H1 (cell line): ENCODE results near the gene VSTM2L.

Experiments
- ATF3 ChIP-seq: IDR thresholded peaks from 2 replicates; pipeline ENCODE4 v1.6.1; 2011; ENCODE audit warnings: low read depth, mild to moderate bottlenecking, low read length; ENCODE audit not compliant: insufficient read depth
- BRCA1 ChIP-seq: IDR thresholded peaks from 2 replicates; pipeline ENCODE4 v1.6.1; 2012; ENCODE audit warnings: low read depth, low read length, improper control_type of control experiment
- CTCF ChIP-seq, 3 experiments: IDR thresholded peaks; 1 replicate in 2 of 3; 2 replicates in 1 of 3; pipeline versions ENCODE4 v1.5.1 to v1.6.1; 2011; ENCODE audit warnings: low read length in 3 of 3, mild to moderate bottlenecking in 3 of 3, inconsistent platforms in 2 of 3, low read depth in 1 of 3, moderate library complexity in 1 of 3; ENCODE audit not compliant: insufficient read depth in 1 of 3; ENCODE audit errors: control extremely low read depth in 1 of 3
- EZH2 ChIP-seq: fragments of 200-600 bp; sonication (generic); IDR thresholded peaks from 2 replicates; pipeline ENCODE4 v1.7.1; 2012; ENCODE audit warnings: low read depth, mild to moderate bottlenecking, moderate library complexity, low read length, inconsistent platforms; ENCODE audit not compliant: severe bottlenecking
- MAX ChIP-seq: IDR thresholded peaks from 2 replicates; pipeline ENCODE4 v1.6.1; 2012; ENCODE audit warnings: inconsistent platforms
- POLR2A ChIP-seq, 2 experiments: IDR thresholded peaks; 1 replicate in 1 of 2; 2 replicates in 1 of 2; pipeline ENCODE4 v1.6.1; 2011; ENCODE audit warnings: low read depth in 2 of 2, low read length in 2 of 2, mild to moderate bottlenecking in 2 of 2; ENCODE audit errors: control extremely low read depth in 1 of 2
- RAD21 ChIP-seq, 2 experiments: IDR thresholded peaks in 1 of 2; conservative IDR thresholded peaks in 1 of 2; 2 replicates each; pipeline ENCODE4 v1.6.1; 2011; ENCODE audit warnings: low read depth in 2 of 2, low read length in 2 of 2, improper control_type of control experiment in 1 of 2, inconsistent platforms in 1 of 2, mild to moderate bottlenecking in 1 of 2, moderate library complexity in 1 of 2
- RNF2 ChIP-seq: fragments of 200-900, 300-1000 bp; sonication (generic); IDR thresholded peaks from 2 replicates; pipeline ENCODE4 v1.7.1; 2016; ENCODE audit warnings: borderline replicate concordance, low read depth, mild to moderate bottlenecking, antibody characterized with exemption, low read length; ENCODE audit not compliant: poor library complexity, severe bottlenecking; ENCODE audit errors: missing control alignments
- RXRA ChIP-seq: IDR thresholded peaks from 2 replicates; pipeline ENCODE4 v1.6.1; 2011; ENCODE audit warnings: low read depth, mild to moderate bottlenecking, low read length, moderate library complexity; ENCODE audit not compliant: insufficient read depth
- SIX5 ChIP-seq: IDR thresholded peaks from 2 replicates; pipeline ENCODE4 v1.6.1; 2011; ENCODE audit warnings: mild to moderate bottlenecking, low read depth, low read length
- TCF12 ChIP-seq: IDR thresholded peaks from 2 replicates; pipeline ENCODE4 v1.6.1; 2011; ENCODE audit warnings: low read depth, mild to moderate bottlenecking, low read length
- YY1 ChIP-seq: IDR thresholded peaks from 2 replicates; pipeline ENCODE4 v1.6.1; 2011; ENCODE audit warnings: low read depth, mild to moderate bottlenecking, low read length

- TF ChIP-seq RNF2 (no peak), POLR2A (IDR thresholded peaks at IDR 0.05; ENCODE audit: control extremely low read depth in 1 of 2, low read depth in 2 of 2, low read length in 2 of 2) (no peak), CTCF (IDR thresholded peaks at IDR 0.05; ENCODE audit: control extremely low read depth in 1 of 3, insufficient read depth in 1 of 3, low read depth in 1 of 3, low read length in 3 of 3) (no peak), TCF12 (no peak), SIX5 (no peak), MAX (no peak), EZH2 (no peak), ATF3 (no peak), RXRA (no peak), BRCA1 (no peak), YY1 (no peak), RAD21 (IDR thresholded peaks at IDR 0.05 in 1 of 2, conservative IDR thresholded peaks at IDR 0.05 in 1 of 2; ENCODE audit: low read depth in 2 of 2, low read length in 2 of 2) (no peak)
Observed at GRCh38 chr20:37939701-37940560, 37.0 kb downstream of the VSTM2L start.
